GM10248 (cell line): ENCODE measurements around the gene ATP5MC2.
"Not testable (repeated sequence)": the region's sequence is repeated elsewhere in the genome, so short reads cannot be mapped to it uniquely, and the experiment has no call there.

ENCODE experiments used
- CTCF ChIA-PET: fragments of 300-600 bp; sonication (Branson Sonifier 250); formaldehyde crosslinking; extraction: SDS; loops from one replicate; lab custom pipeline; 2021; ENCODE audit warnings: antibody characterized with exemption; lab: Yijun Ruan, JAX
- POLR2A ChIA-PET: fragments of 350-650 bp; sonication (Branson Sonifier 250); formaldehyde crosslinking; extraction: SDS; loops from one replicate; lab custom pipeline; 2020; ENCODE audit warnings: antibody characterized with exemption; lab: Yijun Ruan, JAX
- DNase-seq: peaks from one replicate; pipeline ENCODE4 v3.0.0; 2012; ENCODE audit errors: extremely low spot score
- TF ChIP-seq, protein P1 (sequence below): IDR thresholded peaks from 2 replicates; pipeline ENCODE4 v1.5.1; 2012; ENCODE audit warnings: mild to moderate bottlenecking, low read depth; ENCODE audit errors: extremely low read depth, missing control alignments, control extremely low read depth

The ATP5MC2 gene

DNA sequence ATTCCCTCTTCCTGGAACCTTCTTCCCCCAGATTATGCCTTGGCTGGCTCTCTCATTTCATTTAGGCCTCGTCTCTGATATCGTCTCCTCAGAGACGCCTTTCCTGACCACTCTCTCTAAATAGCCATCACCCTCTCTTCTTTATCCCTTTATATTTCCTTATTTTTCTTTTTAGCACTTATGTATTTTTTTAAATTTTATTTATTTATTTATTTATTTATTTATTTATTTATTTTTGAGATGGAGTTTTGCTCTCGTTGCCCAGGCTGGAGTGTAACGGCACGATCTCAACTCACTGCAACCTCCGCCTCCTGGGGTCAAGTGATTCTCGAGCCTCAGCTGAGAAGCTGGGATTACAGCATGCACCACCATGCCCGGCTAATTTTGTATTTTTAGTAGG lies 8.1 kb upstream of the ATP5MC2 start:
- ChIA-PET POLR2A (no interaction called here), CTCF (interaction anchor here (0.9 to 19.1 kb wide), 5 partner anchors 7 to 141 kb away, joined by 3 to 434 read pairs (median 23); partner anchors contain the start of gene ATP5MC2)
- TF ChIP-seq, protein P1, sequence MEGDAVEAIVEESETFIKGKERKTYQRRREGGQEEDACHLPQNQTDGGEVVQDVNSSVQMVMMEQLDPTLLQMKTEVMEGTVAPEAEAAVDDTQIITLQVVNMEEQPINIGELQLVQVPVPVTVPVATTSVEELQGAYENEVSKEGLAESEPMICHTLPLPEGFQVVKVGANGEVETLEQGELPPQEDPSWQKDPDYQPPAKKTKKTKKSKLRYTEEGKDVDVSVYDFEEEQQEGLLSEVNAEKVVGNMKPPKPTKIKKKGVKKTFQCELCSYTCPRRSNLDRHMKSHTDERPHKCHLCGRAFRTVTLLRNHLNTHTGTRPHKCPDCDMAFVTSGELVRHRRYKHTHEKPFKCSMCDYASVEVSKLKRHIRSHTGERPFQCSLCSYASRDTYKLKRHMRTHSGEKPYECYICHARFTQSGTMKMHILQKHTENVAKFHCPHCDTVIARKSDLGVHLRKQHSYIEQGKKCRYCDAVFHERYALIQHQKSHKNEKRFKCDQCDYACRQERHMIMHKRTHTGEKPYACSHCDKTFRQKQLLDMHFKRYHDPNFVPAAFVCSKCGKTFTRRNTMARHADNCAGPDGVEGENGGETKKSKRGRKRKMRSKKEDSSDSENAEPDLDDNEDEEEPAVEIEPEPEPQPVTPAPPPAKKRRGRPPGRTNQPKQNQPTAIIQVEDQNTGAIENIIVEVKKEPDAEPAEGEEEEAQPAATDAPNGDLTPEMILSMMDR, result no peak
- DNase-seq, result no peak

- ChIA-PET POLR2A (no interaction called here), CTCF (interaction anchor here (0.8 to 19.1 kb wide), 4 partner anchors 8 to 74 kb away, joined by 3 to 434 read pairs (median 4); no protein-coding TSS in a partner anchor)
- TF ChIP-seq, protein P1, result no peak
- no peak for DNase-seq
Observed at GRCh38 chr12:53683494-53683893, 7.6 kb upstream of the ATP5MC2 start.

DNA sequence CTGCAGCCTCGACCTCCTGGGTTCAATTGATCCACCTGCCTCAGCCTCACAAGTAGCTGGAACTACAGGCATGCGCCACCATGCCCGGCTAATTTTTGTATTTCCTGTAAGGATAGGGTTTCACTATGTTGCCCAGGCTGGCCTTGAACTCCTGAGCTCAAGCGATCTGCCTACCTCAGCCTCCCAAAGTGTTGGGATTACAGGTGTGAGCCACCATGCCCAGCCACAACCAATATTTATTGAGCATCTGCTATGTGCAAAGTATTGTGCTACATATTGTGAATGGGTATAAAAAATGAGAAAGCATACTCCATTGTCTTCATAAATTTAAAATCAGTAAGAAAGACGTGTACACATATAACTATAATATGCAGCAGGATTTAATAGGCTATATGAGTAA lies 4.2 kb upstream of the ATP5MC2 start:
- POLR2A ChIA-PET, DNase-seq: not testable (repeated sequence)
- CTCF ChIA-PET, result interaction anchor here (1.1 to 11.4 kb wide), 6 partner anchors 10 to 171 kb away, joined by 3 to 213 read pairs (median 7); no protein-coding TSS in a partner anchor

- POLR2A ChIA-PET, result no interaction called here
- CTCF ChIA-PET, result interaction anchor here (1.1 to 11.4 kb wide), 9 partner anchors 11 to 357 kb away, joined by 3 to 213 read pairs (median 6); partner anchors contain the start of genes AAAS and ATF7
- no peak for DNase-seq
- TF ChIP-seq, protein P1, result no peak
Observed at GRCh38 chr12:53677800-53678148, 1.9 kb upstream of the ATP5MC2 start.

- DNase-seq, result no peak
- ChIA-PET CTCF (interaction anchor here (0.7 to 11.4 kb wide), 18 partner anchors 10 to 356 kb away, joined by 3 to 213 read pairs (median 6); partner anchors contain the start of genes AAAS and ATF7), POLR2A (interaction anchor here (0.6 kb wide), 1 partner anchor 19 kb away, joined by 3 read pairs; no protein-coding TSS in a partner anchor)
- TF ChIP-seq, protein P1, result no peak
Observed at GRCh38 chr12:53677016-53677799, 1.3 kb upstream of the ATP5MC2 start.

DNA sequence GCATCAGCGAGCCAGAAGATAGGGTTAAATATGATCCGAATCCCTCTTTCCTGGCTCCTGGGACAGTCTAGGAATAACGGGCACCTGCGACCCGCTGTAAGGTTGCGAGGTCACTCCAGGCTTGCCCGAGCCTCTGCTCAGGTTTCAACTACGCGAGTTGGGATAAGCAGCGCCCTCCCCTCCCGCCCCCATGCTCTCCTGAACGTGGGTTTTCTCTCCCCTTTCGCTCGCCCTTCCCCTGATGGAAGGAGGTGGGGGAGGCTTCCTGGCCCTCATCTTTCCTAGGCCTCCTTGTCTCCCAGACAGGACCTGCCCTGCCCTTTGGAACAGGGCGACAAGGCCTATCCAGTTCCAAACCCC lies 753 bp upstream of the ATP5MC2 start:
- DNase-seq, result peak; percentile 44
- ChIA-PET POLR2A (interaction anchor here (0.6 kb wide), 1 partner anchor 18 kb away, joined by 3 read pairs; no protein-coding TSS in a partner anchor), CTCF (interaction anchor here (0.7 to 11.4 kb wide), 26 partner anchors 9 to 355 kb away, joined by 3 to 213 read pairs (median 6); partner anchors contain the start of genes AAAS, ATF7 and CISTR)
- TF ChIP-seq, protein P1, result no peak
